B cell (primary cell): ENCODE data around the gene LYG2. TPM values are rescaled to one million over a fixed set of nuclear protein-coding genes. Genes with fewer than 3 reads are reported as not detected.

ENCODE experiments used
- ATAC-seq: fragments of 200-7000 bp; cut with Tn5 transposase; one replicate; pipeline ENCODE4 v1.10.0; 2021; ENCODE audit warnings: low read depth, mild to moderate bottlenecking, moderate number of reproducible peaks, moderate library complexity
- CTCF ChIA-PET: fragments of 350-600 bp; sonication (Branson Sonifier 250); formaldehyde crosslinking; loops from one replicate; lab custom pipeline; 2021; ENCODE audit warnings: antibody characterized with exemption, inconsistent platforms; lab: Charles Lee
- POLR2A ChIA-PET: fragments of 350-600 bp; sonication (Branson Sonifier 250); formaldehyde crosslinking; loops from one replicate; lab custom pipeline; 2021; ENCODE audit warnings: antibody characterized with exemption; lab: Charles Lee
- DNase-seq: peaks from one replicate; pipeline ENCODE4 v3.0.0; 2013
- H2AFZ ChIP-seq: 2 replicates; pipeline ENCODE4 v1.6.1; 2012; ENCODE audit warnings: mild to moderate bottlenecking, low read depth, low read length; ENCODE audit not compliant: insufficient read depth, poor library complexity, severe bottlenecking
- H3K27ac ChIP-seq, 2 donors: 1 replicate in 1 of 2; 2 replicates in 1 of 2; pipeline ENCODE4 v1.5.1; 2012 to 2013; ENCODE audit warnings: low read length in 2 of 2, mild to moderate bottlenecking in 2 of 2, moderate library complexity in 1 of 2
- H3K27me3 ChIP-seq, 4 experiments: fragments of 200-600 bp in 1 of 4; sonication (generic) in 1 of 4; replicated peaks in 1 of 4; 1 replicate in 2 of 4; 2 replicates in 2 of 4; pipeline versions ENCODE4 v1.6.1 to v1.7.0; 2013 to 2016; ENCODE audit warnings: low read length in 3 of 4, mild to moderate bottlenecking in 2 of 4, mixed read lengths in 1 of 4, moderate library complexity in 1 of 4; ENCODE audit not compliant: insufficient read depth in 4 of 4, control insufficient read depth in 3 of 4; ENCODE audit errors: control extremely low read depth in 1 of 4
- H3K36me3 ChIP-seq, 2 experiments: replicated peaks in 1 of 2; 1 replicate in 1 of 2; 2 replicates in 1 of 2; pipeline versions ENCODE4 v1.6.1 to v1.7.1; 2013; ENCODE audit warnings: low read length in 1 of 2; ENCODE audit not compliant: insufficient read depth in 2 of 2, control insufficient read depth in 1 of 2; ENCODE audit errors: control extremely low read depth in 1 of 2, extremely low read depth in 1 of 2
- H3K4me1 ChIP-seq, 2 donors: fragments of 200-600 bp in 1 of 2; sonication (generic) in 1 of 2; 1 replicate in 1 of 2; 2 replicates in 1 of 2; pipeline versions ENCODE4 v1.5.1 to v1.6.1; 2013 to 2017; ENCODE audit warnings: low read length in 2 of 2; ENCODE audit not compliant: control insufficient read depth in 2 of 2, insufficient read depth in 2 of 2
- H3K4me2 ChIP-seq: replicated peaks from 2 replicates; pipeline ENCODE3; 2012; ENCODE audit warnings: mild to moderate bottlenecking, low read depth, low read length; ENCODE audit not compliant: poor library complexity, severe bottlenecking
- H3K4me3 ChIP-seq, 5 experiments: fragments of 200-600 bp in 1 of 5; sonication (generic) in 1 of 5; 1 replicate in 3 of 5; 2 replicates in 2 of 5; pipeline versions ENCODE4 v1.5.1 to v1.7.0; 2011 to 2016; ENCODE audit warnings: low read length in 4 of 5, mild to moderate bottlenecking in 4 of 5, low read depth in 2 of 5, control low read depth in 1 of 5, moderate library complexity in 1 of 5; ENCODE audit not compliant: insufficient read depth in 1 of 5; ENCODE audit errors: control extremely low read depth in 1 of 5, extremely low read depth in 1 of 5
- H3K79me2 ChIP-seq: fragments of 200-600 bp; sonication (generic); one replicate; pipeline ENCODE4 v1.6.0; 2016; ENCODE audit warnings: low read length; ENCODE audit not compliant: control insufficient read depth, insufficient read depth
- H3K9ac ChIP-seq: fragments of 200-600 bp; sonication (generic); 2 replicates; pipeline ENCODE4 v1.6.1; 2017; ENCODE audit warnings: mild to moderate bottlenecking, low read length, moderate library complexity
- H3K9me3 ChIP-seq, 3 donors: one replicate each; pipeline versions ENCODE4 v1.6.1 to v1.7.1; 2013; ENCODE audit warnings: low read length in 2 of 3; ENCODE audit not compliant: control insufficient read depth in 2 of 3, insufficient read depth in 1 of 3; ENCODE audit errors: control extremely low read depth in 1 of 3
- H4K20me1 ChIP-seq: 2 replicates; pipeline ENCODE4 v1.6.0; 2012; ENCODE audit warnings: mild to moderate bottlenecking, low read length; ENCODE audit not compliant: insufficient read depth, control insufficient read depth, poor library complexity, severe bottlenecking
- H3K27ac Mint-ChIP-seq: one replicate; pipeline ENCODE4 v1.8.0; 2021; ENCODE audit warnings: mixed read lengths
- H3K27me3 Mint-ChIP-seq: one replicate; pipeline ENCODE4 v1.8.0; 2021; ENCODE audit warnings: mixed read lengths
- H3K4me1 Mint-ChIP-seq: one replicate; pipeline ENCODE4 v1.8.0; 2021; ENCODE audit warnings: mixed read lengths
- H3K4me3 Mint-ChIP-seq: one replicate; pipeline ENCODE4 v1.8.0; 2021; ENCODE audit warnings: mixed read lengths
- H3K9me3 Mint-ChIP-seq: one replicate; pipeline ENCODE4 v1.8.0; 2022; ENCODE audit warnings: mixed read lengths; ENCODE audit not compliant: insufficient read depth
- CTCF ChIP-seq: fragments of 200-600 bp; IDR thresholded peaks from one replicate; pipeline ENCODE4 v1.8.0; 2022; ENCODE audit warnings: antibody characterized with exemption, mild to moderate bottlenecking
- EZH2 ChIP-seq: IDR thresholded peaks from 2 replicates; pipeline ENCODE4 v1.6.1; 2012; ENCODE audit warnings: borderline replicate concordance, low read depth, mild to moderate bottlenecking, moderate library complexity, low read length; ENCODE audit not compliant: insufficient read depth, poor library complexity, severe bottlenecking
- WGBS: methylation state at CpG from one replicate; pipeline ENCODE4 v1.1.5; 2013; ENCODE audit warnings: missing lambda C conversion rate; ENCODE audit not compliant: insufficient coverage; 5-methylcytosine and 5-hydroxymethylcytosine counted together
- intact Hi-C: fragments of 100-400 bp; cut with micrococcal nuclease; formaldehyde crosslinking; loops from one replicate; pipeline ENCODE4 v1.10.0; 2022
- polyA plus RNA-seq: library from polyadenylated mRNA; depleted of rRNA; stranded (reverse); fragments of >200 nt; gene quantifications from 2 replicates; pipeline ENCODE4 v1.2.3, GENCODE V29; 2012
- total RNA-seq, 2 donors: library from RNA; stranded (reverse); fragments of 120-200 nt in 1 of 2; gene quantifications; 1 replicate in 1 of 2; 2 replicates in 1 of 2; pipeline versions ENCODE4 v1.2.3 to v1.2.4, GENCODE V29; 2013 to 2022

Gene LYG2
- total and polyA plus RNA-seq, 2 donors (not counting 1 experiment from before 2014, with no cell fraction given), result not detected

GRCh38 chr2:99217929-99218501 lies 37.5 kb downstream of the LYG2 start:
- Mint-ChIP-seq H3K4me1 (no peaks in the 10 kb centered on the region), H3K27ac (no peak overlapping the region), H3K27me3 (no peaks in the 10 kb centered on the region), H3K9me3 (no peaks in the 10 kb centered on the region), H3K4me3 (no peak overlapping the region)
- no peak for TF ChIP-seq CTCF
- TF ChIP-seq EZH2, result no peak
- intact Hi-C loops, result no loop called here
- no peaks in the 10 kb centered on the region for H3K4me1 ChIP-seq
- ATAC-seq (no peak), DNase-seq (no peak)
- ChIA-PET CTCF (no interaction called here), POLR2A (no interaction called here)
- no peaks in the 10 kb centered on the region for H3K9me3 ChIP-seq
- H3K9ac ChIP-seq, result no peak overlapping the region
- no peak overlapping the region for H2AFZ ChIP-seq
- H3K4me2 ChIP-seq, result no peak overlapping the region
- H3K27ac ChIP-seq, result no peak overlapping the region
- no peaks in the 10 kb centered on the region for H3K79me2 ChIP-seq
- H3K4me3 ChIP-seq, result no peak overlapping the region
- no peaks in the 10 kb centered on the region for H4K20me1 ChIP-seq
- H3K36me3 ChIP-seq, result no peaks in the 10 kb centered on the region
- H3K27me3 ChIP-seq, result no peaks in the 10 kb centered on the region
- 88% methylated on average over 4 of the region's 4 CpGs for WGBS

- H2AFZ ChIP-seq, result no peak overlapping the region
- no peaks in the 10 kb centered on the region for H3K27me3 ChIP-seq
- no peaks in the 10 kb centered on the region for H3K79me2 ChIP-seq
- no peak overlapping the region for H3K27ac Mint-ChIP-seq
- no peak overlapping the region for H3K27ac ChIP-seq
- no peaks in the 10 kb centered on the region for H3K9me3 ChIP-seq
- ATAC-seq (no peak), DNase-seq (no peak)
- no peak for TF ChIP-seq EZH2
- TF ChIP-seq CTCF, result no peak
- WGBS, result no CpG with 5 or more reads among the region's 2 CpGs
- no peaks in the 10 kb centered on the region for H3K4me1 Mint-ChIP-seq
- no peak overlapping the region for H3K4me3 ChIP-seq
- POLR2A ChIA-PET, result no interaction called here
- H3K4me3 Mint-ChIP-seq, result no peak overlapping the region
- no peak overlapping the region for H3K9ac ChIP-seq
- H4K20me1 ChIP-seq, result no peaks in the 10 kb centered on the region
- intact Hi-C loops, result no loop called here
- H3K36me3 ChIP-seq, result no peaks in the 10 kb centered on the region
- H3K9me3 Mint-ChIP-seq, result no peaks in the 10 kb centered on the region
- no peak overlapping the region for H3K4me2 ChIP-seq
- no peaks in the 10 kb centered on the region for H3K27me3 Mint-ChIP-seq
- no peaks in the 10 kb centered on the region for H3K4me1 ChIP-seq
- CTCF ChIA-PET, result no interaction called here
Measured at GRCh38 chr2:99216096-99216495, 39.4 kb downstream of the LYG2 start.
